Panc1 (cell line): ENCODE data around the gene TOGARAM1. TPM values are rescaled to one million over a fixed set of nuclear protein-coding genes. Genes with fewer than 3 reads are reported as not detected.

Experiments used
- ATAC-seq: fragments of 200-7000 bp; cut with Tn5 transposase; 2 replicates; pipeline ENCODE4 v1.9.1; 2020; ENCODE audit warnings: mild to moderate bottlenecking, moderate library complexity
- BruUV-seq: library from RNA; stranded (reverse); fragments of 400-500 nt; replicated peaks from 2 replicates; lab custom pipeline; 2021; lab: Mats Ljungman, UMichigan
- CTCF ChIA-PET: fragments of 300-600 bp; sonication (Branson Sonifier 250); formaldehyde crosslinking; loops from one replicate; lab custom pipeline; 2022; ENCODE audit warnings: antibody characterized with exemption; lab: Charles Lee
- POLR2A ChIA-PET: fragments of 300-600 bp; sonication (Branson Sonifier 250); formaldehyde crosslinking; loops from one replicate; lab custom pipeline; 2022; ENCODE audit warnings: antibody characterized with exemption; lab: Charles Lee
- DNase-seq: peaks from one replicate; pipeline ENCODE4 v3.0.0-alpha.2; 2010; ENCODE audit warnings: low read depth, low spot score
- H3K27ac ChIP-seq: 2 replicates; pipeline ENCODE4 v1.5.1; 2011; ENCODE audit warnings: mild to moderate bottlenecking, low read length, inconsistent platforms
- H3K27me3 ChIP-seq: fragments of 200-500 bp; sonication (Bioruptor generic); 2 replicates; pipeline ENCODE4 v1.6.0; 2014; ENCODE audit warnings: low read length, inconsistent platforms; ENCODE audit not compliant: control insufficient read depth, insufficient read depth
- H3K36me3 ChIP-seq: fragments of 200-500 bp; sonication (Bioruptor generic); 2 replicates; pipeline ENCODE4 v1.5.1; 2014; ENCODE audit warnings: inconsistent platforms, mild to moderate bottlenecking, low read length, moderate library complexity; ENCODE audit not compliant: control insufficient read depth, insufficient read depth
- H3K4me1 ChIP-seq: 2 replicates; pipeline ENCODE4 v1.5.1; 2011; ENCODE audit warnings: inconsistent platforms, mild to moderate bottlenecking, low read length, moderate library complexity; ENCODE audit not compliant: control insufficient read depth, insufficient read depth
- H3K4me3 ChIP-seq, 2 experiments: 2 replicates each; pipeline ENCODE4 v1.5.1; 2011 to 2012; ENCODE audit warnings: low read depth in 2 of 2, low read length in 2 of 2, mild to moderate bottlenecking in 2 of 2, inconsistent platforms in 1 of 2, moderate library complexity in 1 of 2
- H3K9me3 ChIP-seq: fragments of 200-500 bp; sonication (Bioruptor generic); 2 replicates; pipeline ENCODE4 v1.5.1; 2014; ENCODE audit warnings: low read depth, mild to moderate bottlenecking, inconsistent platforms, low read length, moderate library complexity; ENCODE audit not compliant: control insufficient read depth, insufficient read depth
- POLR2AphosphoS5 ChIP-seq: IDR thresholded peaks from 2 replicates; pipeline ENCODE4 v1.6.1; 2012; ENCODE audit warnings: mild to moderate bottlenecking, low read depth, low read length, moderate library complexity
- SIN3A ChIP-seq: IDR thresholded peaks from 2 replicates; pipeline ENCODE4 v1.6.1; 2012; ENCODE audit warnings: low read depth, mild to moderate bottlenecking, low read length, moderate library complexity, borderline replicate concordance; ENCODE audit not compliant: insufficient read depth
- TCF7L2 ChIP-seq: IDR thresholded peaks from 2 replicates; pipeline ENCODE4 v1.6.1; 2011; ENCODE audit warnings: mild to moderate bottlenecking, low read depth, low read length, inconsistent platforms
- in situ Hi-C: cut with HindIII; loops from 2 replicates; pipeline ENCODE4 v1.10.0; 2016; ENCODE audit warnings: low sequenced_read_pairs, low pct_unique_long_range_greater_than_20kb
- intact Hi-C: fragments of 100-400 bp; cut with micrococcal nuclease; formaldehyde crosslinking; loops from one replicate; pipeline ENCODE4 v1.10.0; 2022; ENCODE audit not compliant: unreplicated experiment
- total RNA-seq: library from RNA; stranded (reverse); gene quantifications from one replicate; pipeline ENCODE4 v1.2.1, GENCODE V29; 2021; ENCODE audit not compliant: unreplicated experiment
- TF ChIP-seq, protein P1 (sequence below), 2 experiments: IDR thresholded peaks; 2 replicates each; pipeline ENCODE4 v1.6.1; 2011 to 2012; ENCODE audit warnings: low read depth in 2 of 2, control low read depth in 1 of 2, low read length in 1 of 2, mild to moderate bottlenecking in 1 of 2, moderate library complexity in 1 of 2; ENCODE audit not compliant: insufficient read depth in 1 of 2
- TF ChIP-seq, protein P2 (sequence below): fragments of 450-650 bp; IDR thresholded peaks from 2 replicates; pipeline ENCODE4 v1.5.1; 2017; ENCODE audit warnings: mild to moderate bottlenecking

The TOGARAM1 gene
- total RNA-seq, 1 experiment from 2014 or later = 11.6 TPM

GRCh38 chr14:44982594-44982993 lies 20.6 kb downstream of the TOGARAM1 start:
- Histone ChIP-seq H3K4me1 (no peaks in the 10 kb centered on the region), H3K27me3 (no peaks in the 10 kb centered on the region), H3K9me3 (no peaks in the 10 kb centered on the region), H3K27ac (no peak overlapping the region), H3K4me3 (no peak overlapping the region), H3K36me3 (no peaks in the 10 kb centered on the region)
- DNase-seq = no peak
- BruUV-seq = no TSS peak
- TF ChIP-seq, protein P1, sequence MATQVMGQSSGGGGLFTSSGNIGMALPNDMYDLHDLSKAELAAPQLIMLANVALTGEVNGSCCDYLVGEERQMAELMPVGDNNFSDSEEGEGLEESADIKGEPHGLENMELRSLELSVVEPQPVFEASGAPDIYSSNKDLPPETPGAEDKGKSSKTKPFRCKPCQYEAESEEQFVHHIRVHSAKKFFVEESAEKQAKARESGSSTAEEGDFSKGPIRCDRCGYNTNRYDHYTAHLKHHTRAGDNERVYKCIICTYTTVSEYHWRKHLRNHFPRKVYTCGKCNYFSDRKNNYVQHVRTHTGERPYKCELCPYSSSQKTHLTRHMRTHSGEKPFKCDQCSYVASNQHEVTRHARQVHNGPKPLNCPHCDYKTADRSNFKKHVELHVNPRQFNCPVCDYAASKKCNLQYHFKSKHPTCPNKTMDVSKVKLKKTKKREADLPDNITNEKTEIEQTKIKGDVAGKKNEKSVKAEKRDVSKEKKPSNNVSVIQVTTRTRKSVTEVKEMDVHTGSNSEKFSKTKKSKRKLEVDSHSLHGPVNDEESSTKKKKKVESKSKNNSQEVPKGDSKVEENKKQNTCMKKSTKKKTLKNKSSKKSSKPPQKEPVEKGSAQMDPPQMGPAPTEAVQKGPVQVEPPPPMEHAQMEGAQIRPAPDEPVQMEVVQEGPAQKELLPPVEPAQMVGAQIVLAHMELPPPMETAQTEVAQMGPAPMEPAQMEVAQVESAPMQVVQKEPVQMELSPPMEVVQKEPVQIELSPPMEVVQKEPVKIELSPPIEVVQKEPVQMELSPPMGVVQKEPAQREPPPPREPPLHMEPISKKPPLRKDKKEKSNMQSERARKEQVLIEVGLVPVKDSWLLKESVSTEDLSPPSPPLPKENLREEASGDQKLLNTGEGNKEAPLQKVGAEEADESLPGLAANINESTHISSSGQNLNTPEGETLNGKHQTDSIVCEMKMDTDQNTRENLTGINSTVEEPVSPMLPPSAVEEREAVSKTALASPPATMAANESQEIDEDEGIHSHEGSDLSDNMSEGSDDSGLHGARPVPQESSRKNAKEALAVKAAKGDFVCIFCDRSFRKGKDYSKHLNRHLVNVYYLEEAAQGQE (IDR thresholded peaks at IDR 0.05; ENCODE audit: insufficient read depth in 1 of 2, low read depth in 2 of 2, low read length in 1 of 2) = no peak
- TF ChIP-seq, protein P2, sequence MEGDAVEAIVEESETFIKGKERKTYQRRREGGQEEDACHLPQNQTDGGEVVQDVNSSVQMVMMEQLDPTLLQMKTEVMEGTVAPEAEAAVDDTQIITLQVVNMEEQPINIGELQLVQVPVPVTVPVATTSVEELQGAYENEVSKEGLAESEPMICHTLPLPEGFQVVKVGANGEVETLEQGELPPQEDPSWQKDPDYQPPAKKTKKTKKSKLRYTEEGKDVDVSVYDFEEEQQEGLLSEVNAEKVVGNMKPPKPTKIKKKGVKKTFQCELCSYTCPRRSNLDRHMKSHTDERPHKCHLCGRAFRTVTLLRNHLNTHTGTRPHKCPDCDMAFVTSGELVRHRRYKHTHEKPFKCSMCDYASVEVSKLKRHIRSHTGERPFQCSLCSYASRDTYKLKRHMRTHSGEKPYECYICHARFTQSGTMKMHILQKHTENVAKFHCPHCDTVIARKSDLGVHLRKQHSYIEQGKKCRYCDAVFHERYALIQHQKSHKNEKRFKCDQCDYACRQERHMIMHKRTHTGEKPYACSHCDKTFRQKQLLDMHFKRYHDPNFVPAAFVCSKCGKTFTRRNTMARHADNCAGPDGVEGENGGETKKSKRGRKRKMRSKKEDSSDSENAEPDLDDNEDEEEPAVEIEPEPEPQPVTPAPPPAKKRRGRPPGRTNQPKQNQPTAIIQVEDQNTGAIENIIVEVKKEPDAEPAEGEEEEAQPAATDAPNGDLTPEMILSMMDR = no peak
- TF ChIP-seq POLR2AphosphoS5 (no peak), SIN3A (no peak)
- ChIA-PET CTCF (no interaction called here), POLR2A (no interaction called here)
- intact Hi-C loops = no loop called here
- in situ Hi-C loops = no loop called here
- ATAC-seq = no peak

GRCh38 chr14:44988694-44989093 lies 26.7 kb downstream of the TOGARAM1 start:
- TF ChIP-seq TCF7L2 = no peak
- TF ChIP-seq, protein P1 (IDR thresholded peaks at IDR 0.05; ENCODE audit: insufficient read depth in 1 of 2, low read depth in 2 of 2, low read length in 1 of 2) = no peak
- TF ChIP-seq SIN3A = no peak
- no peak for TF ChIP-seq POLR2AphosphoS5
- TF ChIP-seq, protein P2 = no peak
- no peaks in the 10 kb centered on the region for H3K9me3 ChIP-seq
- CTCF ChIA-PET = no interaction called here
- no peaks in the 10 kb centered on the region for H3K36me3 ChIP-seq
- H3K4me1 ChIP-seq = no peaks in the 10 kb centered on the region; the same call in 1 of the 2 replicates
- POLR2A ChIA-PET = no interaction called here
- DNase-seq (no peak), ATAC-seq (no peak)
- in situ Hi-C loops = no loop called here
- BruUV-seq = no TSS peak
- no peak overlapping the region for H3K4me3 ChIP-seq
- intact Hi-C loops = no loop called here
- no peak overlapping the region for H3K27ac ChIP-seq
- no peaks in the 10 kb centered on the region for H3K27me3 ChIP-seq
